Astrocyte (in vitro differentiated cells and primary cell): ENCODE results near the gene FABP3. TPM values are rescaled to one million over a fixed set of nuclear protein-coding genes. Genes with fewer than 3 reads are reported as not detected.

Experiments used
- DNase-seq: peaks from one replicate; pipeline ENCODE4 v3.0.0-alpha.2; 2010; ENCODE audit warnings: low read depth
- FAIRE-seq: peaks from 2 replicates; lab custom pipeline; 2011; peaks lifted over from hg19 to GRCh38; lab: Jason Lieb, UNC
- H2AFZ ChIP-seq: 2 replicates; pipeline ENCODE4 v1.6.0; 2012; ENCODE audit warnings: low read depth, low read length, inconsistent platforms
- H3K27ac ChIP-seq: 2 replicates; pipeline ENCODE4 v1.5.1; 2011; ENCODE audit warnings: low read depth, low read length, inconsistent platforms
- H3K27me3 ChIP-seq: 2 replicates; pipeline ENCODE4 v1.6.0; 2011; ENCODE audit warnings: low read length, inconsistent platforms; ENCODE audit not compliant: insufficient read depth
- H3K36me3 ChIP-seq: 2 replicates; pipeline ENCODE4 v1.5.1; 2011; ENCODE audit warnings: low read length, inconsistent platforms; ENCODE audit not compliant: insufficient read depth
- H3K4me1 ChIP-seq: 2 replicates; pipeline ENCODE4 v1.5.1; 2011; ENCODE audit warnings: low read length, inconsistent platforms; ENCODE audit not compliant: insufficient read depth
- H3K4me2 ChIP-seq: 2 replicates; pipeline ENCODE4 v1.6.0; 2012; ENCODE audit warnings: low read length, inconsistent platforms
- H3K4me3 ChIP-seq: 2 replicates; pipeline ENCODE4 v1.5.1; 2011; ENCODE audit warnings: low read depth, mild to moderate bottlenecking, low read length, inconsistent platforms; ENCODE audit not compliant: insufficient read depth
- H3K79me2 ChIP-seq: 2 replicates; pipeline ENCODE4 v1.6.0; 2012; ENCODE audit warnings: mild to moderate bottlenecking, low read length, inconsistent platforms; ENCODE audit not compliant: insufficient read depth
- H3K9ac ChIP-seq: 2 replicates; pipeline ENCODE4 v1.6.0; 2012; ENCODE audit warnings: mild to moderate bottlenecking, low read length, inconsistent platforms
- H3K9me3 ChIP-seq: 2 replicates; pipeline ENCODE4 v1.5.1; 2012; ENCODE audit warnings: low read depth, mild to moderate bottlenecking, low read length, inconsistent platforms; ENCODE audit not compliant: insufficient read depth
- H4K20me1 ChIP-seq: 2 replicates; pipeline ENCODE4 v1.6.0; 2012; ENCODE audit warnings: low read length, inconsistent platforms; ENCODE audit not compliant: insufficient read depth
- H3K27ac Mint-ChIP-seq: one replicate; pipeline ENCODE4 v1.8.0; 2021; ENCODE audit warnings: mild to moderate bottlenecking, mixed read lengths; ENCODE audit not compliant: unreplicated experiment
- H3K27me3 Mint-ChIP-seq: one replicate; pipeline ENCODE4 v1.8.0; 2021; ENCODE audit warnings: low read depth, mixed read lengths; ENCODE audit not compliant: unreplicated experiment
- H3K36me3 Mint-ChIP-seq: one replicate; pipeline ENCODE4 v1.8.0; 2021; ENCODE audit warnings: low read depth, mixed read lengths; ENCODE audit not compliant: unreplicated experiment
- H3K4me1 Mint-ChIP-seq: one replicate; pipeline ENCODE4 v1.8.0; 2021; ENCODE audit warnings: low read depth, mixed read lengths; ENCODE audit not compliant: unreplicated experiment
- H3K4me3 Mint-ChIP-seq: one replicate; pipeline ENCODE4 v1.8.0; 2021; ENCODE audit warnings: mild to moderate bottlenecking, moderate library complexity, mixed read lengths; ENCODE audit not compliant: unreplicated experiment
- H3K9me3 Mint-ChIP-seq: one replicate; pipeline ENCODE4 v1.8.0; 2021; ENCODE audit warnings: mild to moderate bottlenecking, mixed read lengths; ENCODE audit not compliant: unreplicated experiment
- EZH2 ChIP-seq: IDR thresholded peaks from 2 replicates; pipeline ENCODE4 v1.6.1; 2012; ENCODE audit warnings: mild to moderate bottlenecking, low read length, inconsistent platforms; ENCODE audit not compliant: insufficient read depth
- total RNA-seq: library from RNA; stranded (reverse); gene quantifications from 2 replicates; pipeline ENCODE4 v1.2.1, GENCODE V29; 2021
- TF ChIP-seq, protein P1 (sequence below): IDR thresholded peaks from 2 replicates; pipeline ENCODE4 v1.5.1; 2011; ENCODE audit warnings: low read depth, mild to moderate bottlenecking, inconsistent platforms, low read length, moderate library complexity; ENCODE audit not compliant: insufficient read depth

Gene FABP3
- total RNA-seq, 1 donor from 2014 or later: 20.4 TPM

DNA sequence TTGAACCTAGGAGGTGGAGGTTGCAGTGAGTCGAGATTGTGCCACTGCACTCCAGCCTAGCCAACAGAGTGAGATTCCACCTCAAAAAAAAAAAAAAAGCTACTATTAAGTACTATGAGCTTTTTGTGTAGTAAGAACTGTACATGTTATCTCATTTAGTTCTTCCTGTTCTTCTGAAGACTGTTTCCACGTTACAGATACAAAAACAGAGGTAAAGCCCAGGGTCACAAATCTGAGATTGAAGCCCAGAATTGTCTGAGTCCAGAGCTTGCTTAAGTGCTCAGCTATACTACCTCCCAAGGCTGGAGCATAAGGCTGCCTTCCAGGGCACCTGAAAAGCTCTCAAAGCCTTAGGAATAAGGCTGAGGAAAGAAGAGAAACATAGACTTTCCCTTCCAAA is 2.9 kb downstream of the FABP3 start:
- DNase-seq (no peak), FAIRE-seq (no peak)
- TF ChIP-seq, protein P1, sequence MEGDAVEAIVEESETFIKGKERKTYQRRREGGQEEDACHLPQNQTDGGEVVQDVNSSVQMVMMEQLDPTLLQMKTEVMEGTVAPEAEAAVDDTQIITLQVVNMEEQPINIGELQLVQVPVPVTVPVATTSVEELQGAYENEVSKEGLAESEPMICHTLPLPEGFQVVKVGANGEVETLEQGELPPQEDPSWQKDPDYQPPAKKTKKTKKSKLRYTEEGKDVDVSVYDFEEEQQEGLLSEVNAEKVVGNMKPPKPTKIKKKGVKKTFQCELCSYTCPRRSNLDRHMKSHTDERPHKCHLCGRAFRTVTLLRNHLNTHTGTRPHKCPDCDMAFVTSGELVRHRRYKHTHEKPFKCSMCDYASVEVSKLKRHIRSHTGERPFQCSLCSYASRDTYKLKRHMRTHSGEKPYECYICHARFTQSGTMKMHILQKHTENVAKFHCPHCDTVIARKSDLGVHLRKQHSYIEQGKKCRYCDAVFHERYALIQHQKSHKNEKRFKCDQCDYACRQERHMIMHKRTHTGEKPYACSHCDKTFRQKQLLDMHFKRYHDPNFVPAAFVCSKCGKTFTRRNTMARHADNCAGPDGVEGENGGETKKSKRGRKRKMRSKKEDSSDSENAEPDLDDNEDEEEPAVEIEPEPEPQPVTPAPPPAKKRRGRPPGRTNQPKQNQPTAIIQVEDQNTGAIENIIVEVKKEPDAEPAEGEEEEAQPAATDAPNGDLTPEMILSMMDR: no peak
- TF ChIP-seq EZH2: no peak
- H3K36me3 Mint-ChIP-seq: peaks cover 15% of the 10 kb centered on the region
- no peaks in the 10 kb centered on the region for H3K27me3 Mint-ChIP-seq
- H3K4me2 ChIP-seq: no peak overlapping the region
- no peak overlapping the region for H3K27ac Mint-ChIP-seq
- H3K9ac ChIP-seq: no peak overlapping the region
- H3K36me3 ChIP-seq: no peaks in the 10 kb centered on the region
- no peaks in the 10 kb centered on the region for H3K9me3 ChIP-seq
- H3K4me1 Mint-ChIP-seq: peaks cover 25% of the 10 kb centered on the region
- no peak overlapping the region for H3K27ac ChIP-seq
- no peak overlapping the region for H3K4me3 Mint-ChIP-seq
- H4K20me1 ChIP-seq: no peaks in the 10 kb centered on the region
- no peaks in the 10 kb centered on the region for H3K9me3 Mint-ChIP-seq
- H3K79me2 ChIP-seq: no peaks in the 10 kb centered on the region
- H3K4me1 ChIP-seq: peaks cover 14% of the 10 kb centered on the region
- H3K4me3 ChIP-seq: no peak overlapping the region
- no peaks in the 10 kb centered on the region for H3K27me3 ChIP-seq
- H2AFZ ChIP-seq: no peak overlapping the region

DNA sequence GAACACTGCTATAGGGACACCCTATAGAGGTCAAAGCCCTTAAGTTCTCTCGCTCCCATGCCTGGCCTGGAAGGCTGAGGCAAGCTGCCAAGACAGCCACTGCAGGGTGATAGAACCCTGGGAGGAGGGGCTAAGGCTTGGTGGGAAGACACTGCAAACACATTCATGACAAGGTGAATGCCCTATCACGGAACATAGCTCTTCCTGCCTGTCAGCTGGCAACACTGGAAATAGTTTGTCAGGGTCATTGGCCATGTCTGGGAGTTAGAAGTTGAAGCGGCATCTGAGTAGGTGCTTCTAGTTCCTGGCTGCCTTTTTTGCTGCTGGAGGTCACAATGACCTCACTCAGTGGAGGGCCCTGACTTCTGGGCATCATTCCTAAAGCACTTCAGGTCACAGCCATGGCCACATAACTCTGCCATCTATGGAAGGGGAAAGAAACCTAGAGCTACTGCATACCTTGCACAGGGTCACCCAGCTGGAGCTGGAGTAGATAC is 4.2 kb downstream of the FABP3 start:
- H2AFZ ChIP-seq: no peak overlapping the region
- H3K36me3 ChIP-seq: peaks cover 2% of the 10 kb centered on the region

DNA sequence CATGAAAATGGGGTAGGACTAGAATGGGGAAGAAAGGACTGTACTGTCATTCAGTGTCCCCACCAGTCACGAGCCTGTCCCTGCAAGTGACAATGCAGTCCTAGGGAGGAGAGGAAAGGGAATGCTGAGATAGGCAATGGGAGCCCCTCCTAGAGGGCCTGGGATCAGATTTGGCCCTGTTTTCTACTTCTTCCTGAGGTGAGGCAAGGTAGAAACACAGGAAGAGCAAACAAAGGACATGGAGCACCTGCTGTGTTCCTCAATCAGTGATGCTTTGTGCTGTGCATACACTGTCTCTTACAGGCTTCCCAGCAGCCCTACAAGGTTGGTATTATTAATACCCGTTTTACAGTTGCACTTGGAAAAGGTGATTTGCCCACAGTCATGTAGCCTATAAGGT is 6.1 kb downstream of the FABP3 start:
- H3K9ac ChIP-seq: no peak overlapping the region
- Mint-ChIP-seq H3K4me3 (no peak overlapping the region), H3K4me1 (peaks cover 18% of the 10 kb centered on the region), H3K36me3 (peaks cover 20% of the 10 kb centered on the region), H3K27me3 (no peaks in the 10 kb centered on the region), H3K27ac (no peak overlapping the region), H3K9me3 (no peaks in the 10 kb centered on the region)
- no peaks in the 10 kb centered on the region for H4K20me1 ChIP-seq
- no peaks in the 10 kb centered on the region for H3K9me3 ChIP-seq
- H3K4me2 ChIP-seq: no peak overlapping the region
- H3K79me2 ChIP-seq: no peaks in the 10 kb centered on the region
- no peak for FAIRE-seq
- H3K36me3 ChIP-seq: peaks cover 6% of the 10 kb centered on the region
- no peak overlapping the region for H3K27ac ChIP-seq
- H3K27me3 ChIP-seq: no peaks in the 10 kb centered on the region
- H2AFZ ChIP-seq: no peak overlapping the region
- H3K4me3 ChIP-seq: no peak overlapping the region
- no peak for TF ChIP-seq EZH2
- TF ChIP-seq, protein P1: no peak
- no peak for DNase-seq
- no peaks in the 10 kb centered on the region for H3K4me1 ChIP-seq

More for the DNA sequence above, 4.2 kb downstream of the FABP3 start:
- no peak overlapping the region for H3K27ac ChIP-seq
- H4K20me1 ChIP-seq: no peaks in the 10 kb centered on the region
- no peaks in the 10 kb centered on the region for H3K27me3 ChIP-seq
- no peak overlapping the region for H3K9ac ChIP-seq
- H3K4me3 ChIP-seq: no peak overlapping the region
- Mint-ChIP-seq H3K36me3 (peaks cover 17% of the 10 kb centered on the region), H3K4me1 (peaks cover 30% of the 10 kb centered on the region), H3K27ac (no peak overlapping the region), H3K9me3 (no peaks in the 10 kb centered on the region), H3K4me3 (no peak overlapping the region), H3K27me3 (no peaks in the 10 kb centered on the region)
- no peak for TF ChIP-seq EZH2
- TF ChIP-seq, protein P1: no peak
- no peaks in the 10 kb centered on the region for H3K79me2 ChIP-seq
- FAIRE-seq (no peak), DNase-seq (no peak)
- H3K4me1 ChIP-seq: peaks cover 10% of the 10 kb centered on the region
- no peak overlapping the region for H3K4me2 ChIP-seq
- no peaks in the 10 kb centered on the region for H3K9me3 ChIP-seq
